Prostate gland (tissue), 2 donors: ENCODE measurements around the gene H6PD. TPM values are rescaled to one million over a fixed set of nuclear protein-coding genes. Genes with fewer than 3 reads are reported as not detected.
"Not testable (repeated sequence)": the region's sequence is repeated elsewhere in the genome, so short reads cannot be mapped to it uniquely, and the experiment has no call there.

Experiments
- DNase-seq: peaks from one replicate; pipeline ENCODE4 v3.0.0-alpha.2; 2019; ENCODE audit warnings: low spot score
- H3K27ac ChIP-seq, 2 donors: fragments of 200-600 bp; sonication (generic); 2 replicates each; pipeline ENCODE4 v1.5.1; 2017 to 2019
- H3K27me3 ChIP-seq: fragments of 200-600 bp; sonication (generic); replicated peaks from 2 replicates; pipeline ENCODE4 v1.5.1; 2019; ENCODE audit not compliant: insufficient read depth
- H3K36me3 ChIP-seq, 2 donors: fragments of 200-600 bp; sonication (generic); 1 replicate in 1 of 2; 2 replicates in 1 of 2; pipeline versions ENCODE4 v1.5.1 to v1.8.1; 2017 to 2019
- H3K4me1 ChIP-seq: fragments of 200-600 bp; sonication (generic); replicated peaks from 2 replicates; pipeline ENCODE4 v1.5.1; 2019
- H3K4me3 ChIP-seq, 2 donors: fragments of 200-600 bp; sonication (generic); 2 replicates each; pipeline ENCODE4 v1.5.1; 2017 to 2019
- H3K9me3 ChIP-seq: fragments of 200-600 bp; sonication (generic); 2 replicates; pipeline ENCODE4 v1.5.1; 2017
- CTCF ChIP-seq, 4 experiments: fragments of 200-600 bp in 2 of 4; fragments of 450-650 bp in 2 of 4; sonication (generic) in 2 of 4; IDR thresholded peaks; 1 replicate in 3 of 4; 2 replicates in 1 of 4; pipeline ENCODE4 v1.5.1; 2016 to 2019; ENCODE audit warnings: antibody characterized with exemption in 4 of 4, mild to moderate bottlenecking in 2 of 4, moderate library complexity in 2 of 4
- POLR2A ChIP-seq: fragments of 450-650 bp; IDR thresholded peaks from one replicate; pipeline ENCODE4 v1.6.1; 2016; ENCODE audit warnings: antibody characterized with exemption, mild to moderate bottlenecking
- POLR2AphosphoS5 ChIP-seq: sonication (generic); formaldehyde crosslinking; IDR thresholded peaks from one replicate; pipeline ENCODE4 v1.6.1; 2017; ENCODE audit warnings: antibody characterized with exemption
- WGBS: methylation state at CpG from one replicate; pipeline ENCODE4 v1.1.5; 2018; 5-methylcytosine and 5-hydroxymethylcytosine counted together
- intact Hi-C: fragments of 100-400 bp; cut with DNase I; formaldehyde crosslinking; loops from one replicate; pipeline ENCODE4 v1.14.2; 2022
- total RNA-seq, 2 donors: library from RNA; depleted of rRNA; stranded (reverse); fragments of >200 nt; gene quantifications; one replicate each; pipeline ENCODE4 v1.1.0, GENCODE V29; 2016

Gene H6PD
- total RNA-seq, 2 donors from 2014 or later, result 52.8 to 88.8 TPM

GRCh38 chr1:9295884-9296283 lies 61.3 kb downstream of the H6PD start:
- Histone ChIP-seq H3K27me3 (no peaks in the 10 kb centered on the region), H3K36me3 (no peaks in the 10 kb centered on the region), H3K9me3 (no peaks in the 10 kb centered on the region), H3K27ac (no peak overlapping the region), H3K4me1 (no peaks in the 10 kb centered on the region), H3K4me3 (no peak overlapping the region)
- no peak for DNase-seq
- 79% methylated on average over 9 of the region's 9 CpGs for WGBS
- TF ChIP-seq POLR2A (no peak), CTCF (IDR thresholded peaks at IDR 0.05) (no peak), POLR2AphosphoS5 (no peak)
- intact Hi-C loops, result no loop called here

- no peak for DNase-seq
- Histone ChIP-seq H3K27me3 (no peaks in the 10 kb centered on the region), H3K36me3 (no peaks in the 10 kb centered on the region), H3K27ac (no peak overlapping the region), H3K4me3 (no peak overlapping the region), H3K4me1 (no peaks in the 10 kb centered on the region), H3K9me3 (no peaks in the 10 kb centered on the region)
- 81% methylated on average over 6 of the region's 6 CpGs for WGBS
- no peak for TF ChIP-seq POLR2A
- TF ChIP-seq CTCF (IDR thresholded peaks at IDR 0.05), result no peak
- no peak for TF ChIP-seq POLR2AphosphoS5
- intact Hi-C loops, result no loop called here
Observed at GRCh38 chr1:9296850-9297249, 62.3 kb downstream of the H6PD start.

GRCh38 chr1:9297831-9298230 lies 63.3 kb downstream of the H6PD start:
- Histone ChIP-seq H3K9me3 (no peaks in the 10 kb centered on the region), H3K27me3 (no peaks in the 10 kb centered on the region), H3K4me3 (no peak overlapping the region), H3K4me1 (peaks cover 7% of the 10 kb centered on the region), H3K27ac (no peak overlapping the region), H3K36me3 (no peaks in the 10 kb centered on the region)
- intact Hi-C loops, result no loop called here
- no peak for TF ChIP-seq POLR2AphosphoS5
- TF ChIP-seq CTCF (IDR thresholded peaks at IDR 0.05), result no peak
- no peak for TF ChIP-seq POLR2A
- DNase-seq, result no peak
- 92% methylated on average over 9 of the region's 9 CpGs for WGBS

GRCh38 chr1:9298282-9298681 lies 63.7 kb downstream of the H6PD start:
- H3K4me1 ChIP-seq, result peaks cover 9% of the 10 kb centered on the region
- no peaks in the 10 kb centered on the region for H3K36me3 ChIP-seq
- H3K9me3 ChIP-seq, result no peaks in the 10 kb centered on the region
- H3K27me3 ChIP-seq, result no peaks in the 10 kb centered on the region
- TF ChIP-seq CTCF (IDR thresholded peaks at IDR 0.05) (no peak), POLR2A (no peak), POLR2AphosphoS5 (no peak)
- H3K4me3 ChIP-seq, result no peak overlapping the region
- no peak overlapping the region for H3K27ac ChIP-seq
- intact Hi-C loops, result no loop called here
- WGBS, result 83% methylated on average over 3 of the region's 3 CpGs
- no peak for DNase-seq

- H3K4me3 ChIP-seq, H3K4me1 ChIP-seq, H3K9me3 ChIP-seq, DNase-seq, H3K27me3 ChIP-seq, H3K36me3 ChIP-seq, H3K27ac ChIP-seq, intact Hi-C loops: not testable (repeated sequence)
- 80% methylated on average over 16 of the region's 16 CpGs for WGBS
Observed at GRCh38 chr1:9299571-9300541, 65.3 kb downstream of the H6PD start.
